COLO668 (cell line): Measurements from ENCODE around the gene BAX.

Experiments used
- DNase-seq: peaks from one replicate; lab custom pipeline; 2025; ENCODE audit not compliant: unreplicated experiment; lab: John Stamatoyannopoulos, UW

BAX gene

GRCh38 chr19:48961673-48962028 is 7.0 kb downstream of the BAX start:
- DNase-seq: no peak

GRCh38 chr19:48962029-48962848 is 7.6 kb downstream of the BAX start:
- DNase-seq: peak; percentile 85

DNA sequence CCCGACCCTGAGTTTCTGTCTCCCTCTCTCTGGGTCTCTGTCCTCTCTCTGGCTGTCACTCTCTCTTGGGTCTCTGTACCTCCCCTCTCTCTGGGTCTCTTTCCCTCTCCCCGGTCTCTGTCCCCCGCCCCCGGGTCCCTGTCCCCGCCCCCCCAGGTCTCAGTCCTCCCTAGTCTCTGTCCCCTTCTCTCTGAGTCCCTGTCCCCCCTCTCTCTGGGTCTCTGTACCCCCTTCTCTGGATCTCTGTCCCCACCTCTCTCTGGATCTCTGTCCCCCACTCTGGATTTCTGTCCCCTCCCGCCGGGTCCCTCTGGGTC is 8.1 kb downstream of the BAX start:
- DNase-seq: peak; percentile 10

DNA sequence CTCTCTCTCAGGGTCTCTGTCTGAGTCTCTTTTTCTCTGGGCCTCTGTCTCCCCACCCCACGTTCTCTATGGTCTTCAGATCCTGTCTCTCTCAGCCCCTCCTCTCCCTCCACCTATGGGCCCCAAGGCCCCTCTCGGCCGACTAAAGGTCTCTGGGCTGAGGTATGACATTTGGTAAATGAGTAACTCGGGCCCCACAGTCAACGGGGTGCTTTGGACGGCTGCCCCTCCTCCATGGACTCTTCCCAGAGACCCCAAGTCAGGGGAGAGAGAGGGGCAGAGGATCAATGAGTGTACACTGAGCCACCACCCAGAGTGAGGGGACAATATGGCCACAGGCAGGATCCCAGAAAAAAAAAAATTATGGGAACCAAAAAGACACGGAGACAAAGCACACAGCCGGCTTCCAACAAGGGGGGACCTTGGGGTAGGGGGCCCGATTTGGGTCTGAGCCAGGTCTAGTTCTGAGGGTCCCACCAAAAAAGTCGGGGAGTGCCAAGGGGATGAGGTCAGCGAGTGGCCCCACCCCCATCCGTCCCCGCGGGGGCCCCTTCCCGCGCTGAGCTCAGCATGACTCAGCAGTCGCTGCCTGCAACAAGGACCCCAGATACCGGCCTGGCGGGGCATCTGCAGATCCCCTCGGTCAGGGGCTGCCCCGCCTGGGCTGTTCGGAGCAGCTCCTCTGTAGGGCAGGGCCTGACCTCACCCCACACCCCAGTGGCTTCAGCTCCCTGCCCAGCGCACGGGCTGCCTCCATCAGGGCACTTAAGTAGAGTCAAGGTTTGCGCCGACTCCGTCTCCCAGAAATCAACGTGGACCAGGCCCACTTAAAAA is 8.9 kb downstream of the BAX start:
- peak; percentile 78 for DNase-seq

DNA sequence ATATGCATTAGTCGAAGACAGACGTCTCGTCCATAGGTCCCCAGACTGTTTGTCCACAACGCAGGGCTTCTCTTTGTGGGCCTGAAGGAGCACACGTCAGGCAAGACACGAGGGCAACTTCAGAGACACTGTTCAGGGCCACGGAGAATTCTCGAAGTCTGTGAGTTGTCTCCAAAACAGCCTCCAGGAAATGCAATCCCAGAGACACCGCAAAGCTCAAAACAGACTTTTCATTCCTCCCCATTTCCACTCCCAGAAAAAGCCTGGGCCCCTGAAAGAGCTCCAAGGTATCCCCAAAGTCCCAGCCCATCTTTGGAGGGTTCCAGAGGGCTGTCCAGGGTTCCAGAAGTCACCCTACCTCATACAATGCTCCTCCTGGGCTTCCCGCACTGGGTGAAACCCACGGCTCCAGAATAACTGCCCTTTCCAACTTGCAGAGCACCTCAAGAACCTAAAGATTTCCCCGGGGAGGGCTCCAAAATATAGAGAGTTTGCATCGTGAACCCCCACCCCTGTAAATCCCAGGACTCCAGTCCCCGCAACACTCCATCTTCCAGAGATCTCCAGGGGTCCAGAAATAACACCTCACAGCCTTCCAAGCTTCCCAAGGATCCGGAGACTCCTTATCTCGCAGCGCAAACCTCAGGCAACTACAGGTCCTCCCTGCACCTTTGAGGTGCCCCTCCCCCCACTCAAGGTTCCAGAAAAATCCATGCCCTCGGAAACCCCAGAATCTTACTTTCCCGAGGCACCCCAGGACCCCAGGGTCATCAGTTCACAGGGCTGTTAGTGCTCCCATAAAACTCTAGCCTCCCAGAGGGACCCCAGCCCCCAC is 9.7 kb downstream of the BAX start:
- DNase-seq: peak; percentile 52

- peak; percentile 96 for DNase-seq
These were observed 10.5 kb downstream of the BAX start, which contains the start of gene FTL for GRCh38 chr19:48965040-48965805. Gene FTL (plus strand): TSS chr19:48965309. CDS start chr19:48965508, 199 bp downstream.

- DNase-seq: peak; percentile 86
These were observed 11.3 kb downstream of the BAX start for GRCh38 chr19:48965806-48966540.

GRCh38 chr19:48966541-48967345 is 12.1 kb downstream of the BAX start:
- DNase-seq: no peak

DNA sequence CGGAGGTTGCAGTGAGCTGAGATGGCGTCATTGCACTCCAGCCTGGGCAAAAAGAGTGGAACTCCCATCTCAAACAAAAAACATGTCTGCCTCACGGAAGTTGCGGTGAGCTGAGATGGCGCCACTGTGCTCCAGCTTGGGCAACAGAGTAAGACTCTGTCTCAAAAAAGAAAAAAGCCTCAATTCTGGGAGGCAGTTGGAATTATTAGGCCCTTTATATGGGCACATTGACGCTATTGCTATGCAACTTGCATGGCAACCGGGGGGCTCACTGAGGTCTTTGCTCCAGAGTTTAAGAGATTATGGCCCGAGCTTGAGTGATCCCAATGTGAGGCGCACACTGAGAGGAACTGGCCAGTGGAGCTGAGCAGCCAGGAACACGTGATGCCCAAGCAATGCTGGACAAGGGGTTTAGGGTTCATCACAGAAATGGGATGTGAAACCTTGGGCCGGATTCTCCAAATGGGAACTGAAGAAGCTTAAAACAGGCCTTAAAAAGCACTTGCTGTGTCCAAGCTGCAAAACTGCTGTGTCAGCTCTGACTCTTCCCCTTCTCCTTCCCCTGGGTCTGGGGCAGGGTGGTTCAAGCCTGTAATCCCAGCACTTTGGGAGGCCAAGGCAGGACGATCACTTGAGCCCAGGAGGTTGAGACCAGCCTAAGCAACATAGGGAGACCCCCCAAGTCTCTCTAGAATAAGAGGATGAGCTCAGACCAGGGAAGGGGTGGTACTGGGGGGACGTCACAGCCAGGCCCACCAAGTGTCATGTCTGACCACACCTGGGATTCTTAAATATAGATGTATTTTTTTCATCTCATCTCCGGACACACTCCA is 12.9 kb downstream of the BAX start:
- DNase-seq: no peak

DNA sequence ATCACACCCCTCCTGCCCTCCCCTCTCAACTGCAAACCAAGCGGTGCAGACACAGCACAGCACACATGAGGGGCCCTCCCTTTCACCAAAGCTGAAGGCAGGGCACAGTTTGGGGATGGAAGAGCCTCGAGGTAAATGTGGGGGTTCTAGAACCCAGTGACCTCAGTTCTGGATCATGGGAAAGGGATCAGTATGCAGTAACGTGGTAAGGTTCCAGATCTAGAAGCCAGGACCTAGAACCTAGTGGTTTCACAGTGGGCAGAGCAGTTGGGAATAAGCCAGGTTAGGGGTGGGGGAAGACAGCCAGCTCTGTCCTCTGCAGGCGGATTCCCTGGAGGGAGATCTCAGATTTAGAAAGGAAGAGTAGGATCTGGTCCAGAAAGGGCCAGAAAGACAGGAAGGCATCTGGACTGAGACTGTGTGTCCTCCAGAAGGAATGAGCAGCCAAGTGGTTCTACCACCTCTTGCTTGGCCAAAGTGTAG is 13.5 kb downstream of the BAX start:
- no peak for DNase-seq

DNA sequence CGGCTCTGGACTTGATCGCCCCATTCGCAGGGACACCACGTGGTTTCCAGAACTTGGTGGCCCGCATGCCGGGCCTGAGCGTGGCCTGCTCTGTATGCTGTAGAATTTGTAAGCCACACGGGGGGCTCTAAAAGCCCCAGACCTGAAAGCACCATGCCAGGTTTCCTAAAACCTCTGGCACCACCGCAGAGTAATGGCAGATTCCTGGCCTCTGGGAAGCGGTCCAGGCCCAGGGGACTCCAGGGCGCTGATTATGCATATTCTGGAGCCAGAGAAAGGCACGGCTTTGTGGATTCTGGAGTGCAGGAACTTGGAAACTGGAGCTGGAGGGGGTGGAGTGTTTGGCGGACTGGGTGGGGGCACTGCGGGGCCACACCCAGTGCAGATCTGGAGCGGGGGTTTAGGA is 14.1 kb downstream of the BAX start:
- DNase-seq: no peak

- no peak for DNase-seq
These were observed 14.8 kb downstream of the BAX start for GRCh38 chr19:48969276-48970138.

DNA sequence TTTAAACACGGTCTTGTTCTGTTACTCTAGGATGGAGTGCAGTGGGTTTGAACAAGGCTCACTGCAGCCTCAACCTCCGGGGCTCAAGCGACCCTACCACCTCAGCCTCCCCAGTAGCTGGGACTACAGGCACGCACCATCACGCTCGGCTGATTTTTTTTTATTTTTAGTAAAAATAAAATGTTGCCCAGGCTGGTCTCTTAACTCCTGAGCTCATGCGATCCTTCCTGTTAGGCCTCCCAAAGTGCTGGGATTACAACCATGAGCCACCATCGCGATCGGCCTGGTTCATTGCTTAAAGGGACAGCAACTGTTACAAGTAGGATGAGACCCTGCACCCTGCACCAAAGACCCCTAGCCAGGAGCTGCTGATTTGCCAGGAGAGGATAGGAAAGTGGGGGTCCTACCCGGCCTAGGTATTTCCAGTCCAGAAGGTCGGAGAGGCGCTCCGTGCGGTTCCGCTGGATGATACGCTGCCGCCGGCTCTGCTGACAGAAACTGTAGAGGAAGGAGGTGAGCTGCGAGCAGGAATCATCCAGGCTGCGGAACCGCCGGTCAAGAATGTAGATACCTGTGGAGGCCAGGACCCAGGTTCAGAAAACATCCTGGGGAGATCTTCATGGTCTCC is 15.6 kb downstream of the BAX start:
- DNase-seq: no peak

GRCh38 chr19:48970923-48971395 is 16.3 kb downstream of the BAX start:
- DNase-seq: peak; percentile 81

DNA sequence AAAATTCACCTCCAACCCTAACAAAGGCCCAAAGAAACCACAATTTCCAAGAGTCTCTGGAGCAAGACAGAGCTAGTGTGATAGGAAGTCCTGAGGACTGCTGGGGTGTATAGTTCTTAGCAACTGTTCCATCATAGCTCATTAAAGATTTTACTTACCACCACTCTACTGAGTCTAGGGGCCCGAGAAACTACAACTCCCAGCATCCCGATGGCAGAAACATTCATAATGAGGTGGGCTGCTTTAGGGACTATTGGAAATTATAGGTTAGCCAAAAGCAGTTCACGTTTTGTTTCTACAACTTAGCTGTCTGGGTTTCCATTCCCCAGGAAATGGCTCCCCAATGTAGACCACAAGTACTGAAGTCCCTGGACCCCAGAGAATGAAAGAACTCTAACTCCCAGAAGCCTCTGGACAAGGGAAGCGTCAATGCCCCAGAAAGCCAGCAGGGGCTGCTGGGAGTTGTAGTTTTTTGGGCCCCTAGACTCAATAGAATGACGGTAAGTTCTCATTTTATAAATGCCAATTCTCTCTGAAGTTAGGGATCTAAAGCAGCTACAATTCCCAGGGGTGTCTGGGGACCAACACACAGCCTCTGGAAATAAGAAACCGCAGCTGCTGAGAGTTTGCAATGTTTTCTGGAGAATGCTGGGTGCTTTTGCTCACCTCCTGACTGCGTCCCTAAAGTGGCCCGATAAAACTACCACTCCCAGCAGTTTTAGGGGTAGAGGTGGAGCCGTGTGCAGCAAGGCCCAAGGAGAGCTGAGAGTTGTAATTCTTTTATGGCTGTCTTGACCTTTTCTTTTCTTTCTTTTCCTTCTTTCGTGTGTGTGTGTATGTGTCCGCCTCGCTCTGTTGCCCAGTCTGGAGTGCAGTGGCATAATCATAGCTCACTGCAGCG is 21.5 kb downstream of the BAX start:
- peak; percentile 28 for DNase-seq

GRCh38 chr19:48977061-48977460 is 22.4 kb downstream of the BAX start:
- no peak for DNase-seq
